8988T (cell line): ENCODE results near the gene TMEM26.

Source experiments
- DNase-seq: peaks from one replicate; pipeline ENCODE4 v3.0.0; 2011

Gene TMEM26

DNA sequence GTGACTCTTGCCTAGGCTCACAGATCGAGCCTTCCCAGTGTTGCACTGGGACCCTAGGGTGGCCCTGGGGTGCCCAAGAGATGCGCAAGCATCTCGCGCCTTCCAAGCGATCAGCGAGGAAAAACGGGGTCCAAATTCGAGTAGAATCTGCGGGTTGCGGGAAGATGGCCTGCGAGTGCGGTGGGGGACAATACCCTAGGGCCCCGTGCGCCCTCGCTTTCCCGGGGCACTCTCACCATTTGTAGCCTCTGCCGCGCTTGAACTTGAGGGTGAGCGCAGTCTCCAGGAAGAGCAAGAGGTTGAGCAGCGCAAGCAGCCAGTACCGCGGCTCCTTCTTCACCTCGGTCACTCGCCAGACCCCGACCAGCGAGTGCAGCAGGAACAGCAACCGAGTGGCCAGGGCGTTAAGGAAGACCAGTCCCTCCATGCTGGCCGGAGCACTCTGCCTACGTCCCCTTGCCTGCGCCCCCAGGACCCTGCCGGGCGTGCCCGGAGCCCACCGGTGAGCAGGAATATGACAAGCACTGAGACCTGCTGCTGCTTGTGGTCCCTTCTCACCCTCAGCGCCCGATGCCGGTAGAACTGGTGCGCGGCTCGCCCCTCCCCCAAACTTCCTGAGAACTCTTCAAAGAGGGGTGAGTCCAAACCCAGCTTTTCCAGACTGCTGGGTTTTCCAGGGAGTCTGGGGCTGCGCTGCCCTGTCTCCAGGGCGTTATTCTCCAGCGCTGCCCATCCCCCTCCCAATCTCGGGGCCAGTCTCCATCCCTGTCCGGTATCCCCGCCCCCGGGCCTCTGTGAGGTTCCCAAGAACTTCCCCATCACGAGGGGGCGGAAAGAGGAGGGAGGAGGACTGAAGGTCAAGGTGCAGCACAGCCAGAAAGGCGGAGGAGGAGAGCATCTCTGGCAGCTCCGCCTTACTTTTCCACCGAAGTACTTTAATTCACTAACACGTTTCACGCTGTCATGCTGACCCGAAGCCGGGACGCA lies at the start of gene TMEM26:
TSS of gene TMEM26 (minus strand) at position 727 of the 987 bp plus-strand sequence. CDS start at position 427, 300 bp downstream.
- no peak for DNase-seq

DNA sequence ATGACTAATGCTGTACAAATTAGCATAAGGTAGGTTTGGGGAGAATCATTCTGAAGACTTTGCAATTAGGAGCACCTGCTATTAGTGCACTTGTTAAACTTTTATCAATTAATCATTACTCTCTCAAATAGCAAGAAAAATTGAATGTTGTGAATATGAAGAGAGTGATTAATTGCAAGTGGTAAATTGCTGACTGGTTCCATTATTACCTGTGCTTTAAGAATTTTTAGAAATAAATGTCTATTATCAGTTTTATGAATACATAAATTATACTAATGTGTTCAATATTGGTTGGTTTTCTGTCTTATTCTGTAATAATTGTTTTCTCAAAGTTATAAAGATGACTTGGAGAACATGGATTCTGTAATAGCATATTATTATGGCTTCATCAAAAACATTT lies 47.3 kb upstream of the TMEM26 start:
- no peak for DNase-seq

DNA sequence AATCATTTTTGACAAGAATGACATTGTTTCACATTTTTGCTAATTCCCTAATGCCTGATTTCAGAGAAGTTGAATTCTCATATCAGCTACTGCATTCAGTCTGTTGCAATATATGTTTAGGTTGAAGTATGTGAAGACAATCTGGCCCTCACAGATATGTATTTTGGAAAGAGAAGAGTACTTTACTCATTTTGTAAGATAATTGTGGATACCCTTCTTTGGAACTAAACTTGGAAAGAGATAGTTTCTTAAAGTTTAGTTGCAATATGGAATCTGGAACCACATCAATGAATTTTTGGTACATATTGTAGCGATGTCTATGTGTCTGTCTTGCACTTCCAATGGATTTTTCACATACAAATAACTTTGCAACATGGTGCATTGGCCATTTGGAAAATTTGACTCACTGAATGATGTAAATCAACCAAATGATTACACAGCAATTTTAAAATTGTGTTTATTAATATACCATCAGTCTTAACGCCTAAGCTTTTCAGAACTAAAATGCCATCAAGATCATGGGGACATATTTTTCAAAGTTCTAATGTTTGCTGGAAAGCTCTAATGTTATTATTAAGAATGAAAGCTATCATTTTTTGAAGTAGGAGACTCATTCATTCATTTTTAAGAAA lies 39.3 kb upstream of the TMEM26 start:
- DNase-seq: no peak

DNA sequence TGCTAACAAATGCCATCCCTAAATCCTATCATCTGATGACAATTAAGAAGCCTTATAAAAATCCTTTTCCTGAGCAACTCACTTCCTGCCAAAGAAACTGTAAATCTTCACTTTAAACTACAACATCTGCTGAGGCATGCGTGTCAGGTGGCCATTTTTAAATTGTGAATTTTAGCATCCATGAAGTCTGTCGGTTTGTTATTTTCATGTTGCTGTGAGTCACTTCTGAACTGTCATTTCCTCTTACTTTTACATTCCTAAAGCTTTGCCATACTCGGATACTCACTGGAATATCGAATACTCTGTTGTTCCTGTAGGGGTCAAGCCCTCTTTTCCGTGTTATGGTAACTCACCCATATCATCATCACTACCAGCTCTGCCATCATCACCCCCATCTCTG lies 34.3 kb upstream of the TMEM26 start:
- DNase-seq: no peak

DNA sequence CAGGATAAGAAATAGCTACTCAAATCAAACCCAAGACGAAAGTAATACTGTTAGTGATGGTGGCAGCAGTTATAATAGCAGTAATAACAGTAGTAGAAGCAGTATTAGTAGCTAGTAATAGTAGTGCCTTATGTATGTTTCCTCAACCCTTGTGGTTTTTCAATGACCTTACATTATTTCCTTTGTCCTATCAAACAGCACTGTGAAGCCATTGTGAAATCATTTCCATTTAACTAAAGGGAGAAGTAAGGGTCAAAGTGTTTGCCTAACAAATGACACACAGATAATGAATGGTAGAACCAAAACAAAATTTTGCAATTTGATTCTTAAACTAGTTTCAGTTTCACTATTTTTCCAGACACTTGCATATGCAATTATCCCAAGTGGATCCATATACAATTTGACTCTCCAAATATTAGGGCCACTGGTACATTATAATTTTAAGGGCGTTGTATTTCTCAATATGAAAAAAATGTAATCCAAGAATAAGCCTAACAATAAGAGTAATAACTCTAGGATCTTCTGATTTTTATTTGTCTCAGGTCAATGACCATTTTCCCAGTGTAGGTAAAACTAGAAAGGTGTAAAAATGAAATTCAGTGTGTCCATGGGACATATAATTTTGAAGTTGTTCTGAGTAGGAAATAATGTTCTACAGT lies 33.7 kb upstream of the TMEM26 start:
- no peak for DNase-seq

DNA sequence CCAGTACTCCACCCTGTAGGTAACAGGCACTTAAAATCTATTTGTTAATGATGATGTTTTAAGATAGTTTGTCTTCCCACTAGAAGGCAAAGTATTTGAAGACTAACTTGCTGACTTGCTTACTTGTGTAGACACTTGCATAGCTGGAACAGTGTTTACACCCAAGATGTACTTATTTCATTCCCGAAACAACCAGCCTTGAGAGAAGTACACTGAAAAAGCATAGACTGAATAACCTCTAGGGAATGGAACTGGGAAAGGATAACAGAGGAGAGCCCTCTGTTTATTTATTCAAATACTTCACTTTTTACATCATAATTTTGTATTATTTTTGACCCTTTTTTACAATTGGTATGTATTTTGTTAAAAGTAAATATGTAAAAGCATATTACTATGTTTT lies 33.1 kb upstream of the TMEM26 start:
- no peak for DNase-seq

DNA sequence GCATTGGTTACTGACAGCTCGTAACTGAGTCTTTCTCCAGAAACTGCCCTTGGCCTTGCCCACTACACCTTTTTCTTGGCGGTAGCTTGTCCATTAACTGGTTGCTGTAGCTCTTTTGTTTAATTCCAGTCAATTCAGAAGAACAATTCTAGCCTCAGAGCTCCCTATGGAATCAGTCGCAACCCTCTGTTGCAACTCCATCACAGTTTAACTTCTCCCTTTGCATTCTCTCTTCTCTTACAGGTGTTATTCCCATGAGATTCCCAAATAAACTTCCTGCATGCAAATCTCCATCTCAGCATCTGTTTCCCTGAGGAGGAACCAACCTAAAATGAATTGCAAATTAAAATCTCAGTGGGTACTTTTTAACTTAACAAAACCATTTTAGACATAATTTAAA lies 28.4 kb upstream of the TMEM26 start:
- no peak for DNase-seq

DNA sequence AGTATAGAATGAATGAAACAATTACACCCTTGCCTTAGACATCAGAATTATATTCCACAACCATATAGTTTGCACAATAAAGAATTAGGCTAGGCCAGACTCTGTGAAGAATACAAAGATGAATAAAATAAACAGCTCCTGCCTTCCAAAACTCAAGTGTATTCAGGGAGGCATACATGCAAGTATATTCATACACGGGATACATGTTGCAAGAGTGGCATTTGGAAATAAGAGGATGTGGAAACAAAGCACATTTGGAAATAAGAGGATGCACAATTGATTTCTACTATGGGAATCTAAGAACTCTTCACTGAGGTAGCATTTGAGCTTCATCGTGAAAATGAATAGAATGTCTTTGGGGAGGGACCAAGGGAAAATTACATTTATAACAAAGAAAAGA lies 27.0 kb upstream of the TMEM26 start:
- no peak for DNase-seq

DNA sequence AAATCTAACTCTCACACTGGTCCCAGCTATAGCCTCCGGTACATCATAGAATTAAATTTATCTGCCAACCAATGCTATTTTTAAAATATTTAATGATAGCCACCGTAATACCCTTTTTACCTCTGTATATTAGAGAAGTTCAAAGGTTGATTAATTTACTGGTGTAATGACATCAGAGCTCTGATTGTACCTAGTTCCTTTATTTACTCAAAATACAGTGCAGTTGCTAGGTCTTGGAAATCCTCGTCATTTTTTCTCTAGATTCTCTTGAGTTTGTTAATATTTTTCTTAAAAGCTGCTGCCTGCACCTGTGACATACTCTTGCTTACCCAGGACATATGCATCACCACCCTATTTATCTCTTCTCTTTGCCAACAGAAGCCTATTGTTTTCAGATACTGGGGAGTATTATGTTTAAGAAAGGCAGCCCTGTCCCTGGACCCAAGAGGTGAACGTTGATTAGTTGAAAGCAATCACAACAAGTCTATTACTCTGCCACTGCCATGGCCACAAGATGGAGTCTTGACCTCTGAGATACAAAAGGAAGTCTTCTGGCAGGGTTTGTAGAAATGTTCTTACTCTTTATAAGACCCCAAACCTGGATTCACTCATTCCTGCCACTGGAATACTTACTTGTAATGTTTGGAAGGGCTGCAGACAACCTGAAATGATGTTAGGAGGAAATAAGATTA lies 25.6 kb upstream of the TMEM26 start:
- DNase-seq: no peak

DNA sequence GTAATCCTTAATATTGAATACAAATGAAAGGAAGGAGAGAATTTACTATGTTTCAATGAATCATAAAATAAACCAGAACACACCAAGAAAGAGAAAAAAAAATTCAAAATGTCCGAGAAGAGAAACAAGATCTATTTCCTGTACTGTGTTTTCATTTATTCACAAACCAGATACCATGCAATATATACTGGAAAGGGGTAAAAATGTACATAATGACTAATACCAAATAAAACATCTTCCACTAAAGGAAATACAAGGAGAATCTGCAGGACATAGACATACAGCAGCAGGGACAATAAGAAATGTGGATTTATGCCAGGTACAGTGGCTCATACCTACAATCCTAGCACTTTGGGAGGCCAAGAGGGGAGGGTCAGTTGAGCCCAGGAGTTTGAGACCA lies 24.3 kb upstream of the TMEM26 start:
- DNase-seq: no peak

DNA sequence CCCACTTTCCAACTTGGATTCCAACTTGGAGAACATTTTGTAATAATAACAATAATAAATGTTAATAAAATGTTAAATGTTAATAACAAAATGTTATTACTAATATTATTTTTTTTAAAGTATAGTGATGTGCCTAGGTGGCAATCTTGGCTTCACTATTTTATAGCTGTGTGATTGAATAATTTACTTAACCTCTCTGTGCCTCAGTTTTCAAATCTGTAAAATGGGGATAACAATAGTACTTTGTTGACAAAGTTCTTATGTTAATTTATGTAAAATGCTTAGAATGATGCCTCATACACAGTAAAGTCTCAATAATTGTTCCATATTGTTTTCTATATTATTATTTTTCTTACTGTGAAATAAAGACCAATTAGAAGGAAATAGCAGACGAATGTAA lies 23.3 kb upstream of the TMEM26 start:
- no peak for DNase-seq

DNA sequence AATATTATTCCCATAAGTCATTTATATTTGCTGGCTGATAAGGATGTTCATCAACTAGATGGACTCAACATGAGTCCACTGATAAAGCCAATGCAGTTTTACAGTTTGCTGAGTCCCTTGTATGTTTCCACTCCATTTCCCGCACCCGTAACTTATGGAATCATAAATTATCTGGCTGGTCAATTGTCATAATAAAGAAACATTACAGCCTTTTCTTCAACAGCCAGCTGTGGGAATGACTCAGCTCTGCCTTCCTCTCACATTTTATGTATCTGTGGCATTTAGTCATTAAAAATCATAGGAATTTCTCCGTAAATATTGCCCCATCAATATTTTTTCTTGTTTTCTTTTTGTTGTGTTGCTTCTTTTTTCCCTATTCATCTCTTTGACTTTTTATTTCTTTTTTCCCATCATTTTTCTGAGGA lies 22.3 kb upstream of the TMEM26 start:
- no peak for DNase-seq

DNA sequence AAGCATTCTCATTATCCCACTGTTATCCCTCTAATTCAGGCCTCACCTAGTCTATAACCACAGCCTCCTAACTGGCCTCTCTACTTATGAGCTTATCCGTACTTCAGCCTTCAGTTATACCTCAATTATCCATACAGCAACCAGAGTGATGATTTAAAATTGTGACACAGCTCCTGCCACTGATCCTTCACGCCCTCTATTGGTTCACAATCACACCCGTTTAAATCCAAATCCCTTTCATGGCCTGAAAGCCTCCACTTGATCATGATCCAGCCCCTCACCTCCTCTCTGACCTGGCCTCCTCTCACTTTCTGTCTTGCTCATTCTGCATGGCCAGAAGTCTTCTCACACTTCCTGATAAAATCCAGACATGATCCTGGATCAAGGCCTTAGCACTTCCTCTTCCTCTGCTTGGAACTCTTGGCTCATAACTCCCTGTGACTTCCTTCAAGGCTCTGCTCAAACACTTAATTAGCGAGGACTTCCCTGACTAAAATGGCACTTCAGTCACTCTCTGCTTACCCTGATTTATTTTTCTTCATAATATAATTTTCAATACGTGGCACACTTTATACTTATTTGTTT lies 19.0 kb upstream of the TMEM26 start:
- DNase-seq: no peak

DNA sequence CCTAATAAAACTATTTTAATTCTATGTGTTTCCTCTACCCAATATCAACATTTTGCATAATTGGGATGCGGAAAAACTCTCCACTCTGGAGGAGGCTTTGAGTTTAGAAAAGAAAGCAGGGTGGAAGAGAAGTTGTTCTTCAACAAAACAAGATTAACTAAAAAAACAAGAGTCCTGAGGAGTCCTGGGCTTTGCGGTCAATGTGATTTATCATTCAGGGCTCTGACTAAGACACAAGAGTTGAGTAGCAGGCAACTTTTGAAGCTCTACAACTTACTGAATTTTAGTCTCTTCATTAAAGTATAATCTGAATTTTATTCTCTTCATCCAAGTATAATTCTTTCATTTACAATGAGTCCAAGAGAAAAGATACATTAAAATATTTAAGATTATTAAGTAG lies 18.3 kb upstream of the TMEM26 start:
- DNase-seq: no peak

DNA sequence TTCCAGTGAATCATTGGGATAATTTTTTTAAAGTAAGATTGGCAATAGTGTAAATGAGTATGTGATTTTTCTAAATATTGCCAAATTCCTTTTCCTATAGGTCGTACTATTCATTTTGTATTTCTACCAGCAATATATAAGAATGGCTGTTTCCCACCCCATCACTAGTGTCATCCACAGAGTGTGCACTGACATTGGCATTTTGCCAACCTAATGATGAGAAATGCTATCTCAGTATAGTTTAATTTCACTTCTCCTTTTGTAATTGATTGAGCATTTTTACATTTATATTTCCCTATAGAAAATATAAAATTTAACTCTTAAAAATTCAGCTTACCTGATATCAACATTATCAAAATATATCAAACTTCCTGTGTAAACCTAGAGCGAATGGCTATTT lies 17.6 kb upstream of the TMEM26 start:
- no peak for DNase-seq

DNA sequence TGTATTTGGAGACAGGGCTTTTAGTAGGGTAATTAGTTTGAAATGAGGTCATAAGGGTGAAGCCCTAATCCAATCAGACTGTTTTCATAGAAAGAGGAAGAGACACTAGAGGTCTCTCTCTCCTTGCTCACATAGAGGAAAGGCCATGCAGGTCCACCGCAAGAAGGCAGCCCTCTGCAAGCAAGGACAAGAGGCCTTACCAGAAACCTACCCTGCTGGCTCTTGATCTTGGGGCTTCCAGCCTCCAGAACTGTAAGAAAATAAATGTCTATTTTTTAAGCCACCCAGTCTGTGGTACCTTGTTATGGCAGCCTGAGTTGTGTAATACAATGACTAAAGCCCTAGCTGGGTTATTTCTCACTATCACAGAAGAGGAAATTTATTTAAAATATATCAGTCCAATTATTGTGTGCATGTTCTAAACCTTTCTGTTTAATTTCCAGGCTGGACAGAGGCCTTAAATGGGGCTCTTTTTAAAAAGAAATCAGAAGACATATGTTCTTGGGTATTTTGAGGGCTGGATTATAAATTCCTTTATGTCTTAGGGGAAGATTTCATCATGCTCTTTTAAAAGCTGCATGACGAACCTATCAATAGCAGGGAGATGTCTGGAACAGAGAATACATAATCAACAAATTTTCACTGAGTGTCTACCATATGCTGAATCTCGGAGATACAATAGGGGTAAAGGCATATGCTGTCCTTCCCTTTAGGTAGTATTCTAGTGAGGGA lies 12.9 kb upstream of the TMEM26 start:
- DNase-seq: no peak

DNA sequence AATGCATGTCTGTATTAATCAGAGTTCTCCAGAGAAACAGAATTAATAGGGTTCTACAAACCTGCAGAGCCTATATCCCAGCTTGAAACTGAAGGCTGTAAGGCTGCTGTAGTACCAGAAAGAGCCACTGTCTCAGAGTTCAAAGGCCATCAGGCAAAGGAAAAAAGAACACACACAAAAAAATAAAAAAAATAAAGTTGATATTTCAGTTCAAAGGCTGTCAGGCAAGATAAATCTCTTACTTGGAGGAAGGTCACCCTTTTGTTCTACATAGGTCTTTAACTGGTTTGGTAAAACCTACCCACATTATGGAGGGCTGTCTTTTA lies 12.0 kb upstream of the TMEM26 start:
- no peak for DNase-seq

DNA sequence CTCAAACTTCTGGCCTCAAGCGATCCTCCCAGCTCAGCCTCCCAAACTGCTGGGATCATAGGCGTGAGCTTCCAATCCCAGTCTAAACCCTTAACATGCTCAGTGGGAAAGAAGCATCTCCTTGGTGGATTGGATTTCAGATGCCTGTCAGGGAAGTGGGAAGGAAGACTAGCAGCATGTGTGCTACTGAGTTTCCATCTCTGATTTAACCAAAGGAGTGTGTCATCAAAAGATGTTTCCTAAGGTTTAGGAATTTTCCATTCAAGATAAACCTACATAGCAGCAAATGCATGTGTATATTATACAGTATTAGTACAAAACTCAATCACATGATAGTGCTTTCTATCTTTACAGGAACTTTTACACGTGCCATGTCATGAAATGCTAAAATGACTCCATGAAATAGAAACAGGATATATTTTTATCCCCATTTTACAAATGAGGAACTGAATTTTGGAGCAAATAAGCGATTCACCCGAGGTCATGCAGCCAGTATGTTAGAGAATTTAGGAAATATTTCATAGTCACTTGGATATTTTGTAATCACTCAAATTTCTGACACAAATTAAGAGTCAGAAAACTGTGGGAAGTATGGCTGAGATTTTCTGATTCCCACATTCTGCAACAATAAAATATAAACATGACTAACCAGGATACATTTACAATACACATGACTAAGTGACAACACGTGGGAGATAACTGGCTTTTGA lies 11.4 kb upstream of the TMEM26 start:
- DNase-seq: no peak

DNA sequence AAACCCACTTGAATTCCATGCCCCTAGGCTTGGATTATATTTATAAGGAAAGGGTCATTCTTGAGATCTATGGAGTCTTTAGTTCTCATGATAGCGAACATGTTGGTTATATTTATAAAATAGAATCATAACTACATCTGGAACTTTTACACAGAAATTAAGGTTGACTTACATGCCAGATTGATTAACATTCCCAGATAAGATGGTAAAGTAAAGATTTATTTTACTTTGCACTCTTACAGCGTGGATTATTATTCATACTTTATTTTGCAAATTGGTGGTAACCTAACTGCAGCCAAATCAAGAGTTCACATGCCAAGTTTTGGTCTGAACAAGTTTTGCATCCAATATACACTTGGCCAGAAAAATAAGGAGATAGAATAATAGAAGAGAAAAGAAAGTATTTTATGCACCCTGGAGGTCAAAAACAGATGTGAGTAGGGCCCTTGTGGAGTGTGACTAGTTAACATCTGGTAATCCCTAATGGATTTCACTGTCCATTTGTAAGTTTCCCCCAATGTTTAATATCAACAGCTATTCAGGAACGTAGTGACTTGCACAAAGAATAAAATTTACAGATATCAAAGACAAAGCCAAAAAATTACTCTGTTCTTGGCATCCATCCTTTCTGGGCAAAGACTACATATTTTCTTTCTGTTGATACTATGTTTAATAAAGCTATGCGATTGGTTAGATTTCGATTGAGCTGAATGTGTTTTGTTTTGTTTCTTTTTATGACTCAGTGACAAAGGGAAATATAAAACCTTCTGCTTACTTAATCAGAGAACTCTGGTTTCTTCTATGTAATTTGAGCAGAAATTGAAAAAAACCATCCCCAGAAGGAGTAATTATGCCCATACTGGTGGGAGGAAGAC lies 10.1 kb upstream of the TMEM26 start:
- DNase-seq: no peak

DNA sequence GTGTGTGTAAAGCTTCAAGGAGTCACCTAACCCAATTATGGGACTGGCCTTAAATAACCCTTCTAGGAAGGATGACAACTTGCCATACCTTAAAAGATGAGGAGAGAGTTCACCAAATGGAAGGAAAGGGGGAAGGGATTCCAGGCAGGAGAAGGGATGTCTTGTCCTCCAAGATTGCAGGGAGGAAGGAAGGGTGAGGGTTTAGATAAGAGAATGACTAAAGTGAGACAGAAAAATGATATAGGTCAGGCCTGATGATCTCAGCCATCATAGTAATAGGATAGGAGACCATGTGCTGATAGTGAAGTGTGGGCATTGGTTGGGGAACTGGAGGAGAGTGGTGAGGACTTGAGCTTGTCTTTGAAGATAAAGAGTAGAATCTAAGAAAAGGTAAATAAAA lies 7.7 kb upstream of the TMEM26 start:
- DNase-seq: no peak

DNA sequence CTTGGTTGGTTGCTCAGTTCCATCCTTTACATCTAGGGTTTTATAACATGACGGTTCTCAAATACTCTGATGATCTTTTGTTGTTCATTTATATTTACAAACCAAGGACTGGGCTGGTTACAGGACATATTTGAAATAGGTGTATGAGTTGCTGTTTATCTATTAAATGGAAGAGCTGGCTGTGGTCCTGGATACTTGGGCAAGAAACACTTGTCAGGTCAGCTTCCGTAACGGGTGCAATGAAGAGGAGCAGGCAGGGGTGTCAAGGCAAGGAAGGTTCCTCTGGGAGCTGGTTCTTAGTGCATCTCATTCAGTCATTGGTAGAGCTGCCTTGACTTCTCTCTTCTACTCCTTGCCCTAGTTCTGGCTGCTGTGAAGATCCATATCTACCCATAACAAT lies 4.8 kb upstream of the TMEM26 start:
- no peak for DNase-seq
